ENCODE data around the gene CDH3. TPM values are rescaled to one million over a fixed set of nuclear protein-coding genes. Genes with fewer than 3 reads are reported as not detected.
A peak's percentile ranks its signal among the peaks of the same experiment; 100 is the strongest.

Gene CDH3
- total RNA-seq, 2 donors from 2014 or later, result 0.66 to 4.7 TPM

- peak overlapping the region in 2 of 4 donors; percentile 96 to 98 for H3K27ac ChIP-seq
- ATAC-seq (no peak), DNase-seq (peak in 1 of 4 donors; percentile 16)
- H3K4me3 ChIP-seq, result no peak overlapping the region
- H3K4me1 ChIP-seq, result peaks cover 57% of the 10 kb centered on the region
- H3K36me3 ChIP-seq (replicated peaks in 1 of 2; ENCODE audit: insufficient read depth in 1 of 2, low read depth in 2 of 2), result no peaks in the 10 kb centered on the region
- H3K9me3 ChIP-seq, result no peaks in the 10 kb centered on the region
- intact Hi-C loops (cut with DNase I), result loop anchor here (10.0 kb wide), 1 partner anchor 58 kb away; no protein-coding TSS in a partner anchor
- no peaks in the 10 kb centered on the region for H3K27me3 ChIP-seq
- 72 to 79% methylated on average over 12 of the region's 12 CpGs for WGBS, 2 donors
- TF ChIP-seq POLR2A (IDR thresholded peaks at IDR 0.05) (no peak), CTCF (IDR thresholded peaks at IDR 0.05) (no peak)
Observed at GRCh38 chr16:68736561-68736960, 91.5 kb downstream of the CDH3 start.

- peak within 1 kb of the TSS; percentile 96 to 98 (median 96) for H3K27ac ChIP-seq
- 1 to 2% methylated on average over 7 to 54 of the region's 63 CpGs for WGBS, 2 donors
- no peaks in the 10 kb centered on the region for H3K27me3 ChIP-seq
- ATAC-seq (peak; percentile 89), DNase-seq (peak; percentile 97 to 98 (median 98))
- intact Hi-C loops (cut with DNase I), result loop anchor here (10.0 kb wide), 1 partner anchor 58 kb away; no protein-coding TSS in a partner anchor
- peak in 1 of 7 experiments; percentile 4 for TF ChIP-seq CTCF (IDR thresholded peaks at IDR 0.05)
- peak; percentile 99 for TF ChIP-seq POLR2A (IDR thresholded peaks at IDR 0.05)
- H3K9me3 ChIP-seq, result no peaks in the 10 kb centered on the region
- peak within 1 kb of the TSS; percentile 74 to 94 for H3K4me3 ChIP-seq
- peaks cover 57% of the 10 kb centered on the region for H3K4me1 ChIP-seq
- H3K36me3 ChIP-seq (replicated peaks in 1 of 2; ENCODE audit: insufficient read depth in 1 of 2, low read depth in 2 of 2), result no peaks in the 10 kb centered on the region
Observed at GRCh38 chr16:68737046-68737729, 92.1 kb downstream of the CDH3 start, which contains the start of gene CDH1. TSS of gene CDH1 (plus strand) at chr16:68737292. CDS start at chr16:68737416, 124 bp downstream.

GRCh38 chr16:68737730-68738629 is 92.9 kb downstream of the CDH3 start:
- 0 to 3% methylated on average over 30 to 56 of the region's 58 CpGs for WGBS, 2 donors
- peak overlapping the region; percentile 74 to 94 for H3K4me3 ChIP-seq
- intact Hi-C loops (cut with DNase I), result loop anchor here (10.0 kb wide), 1 partner anchor 57 kb away; no protein-coding TSS in a partner anchor
- peak overlapping the region; percentile 96 to 98 (median 96) for H3K27ac ChIP-seq
- DNase-seq, result peak; percentile 85 to 92 (median 89)
- no peaks in the 10 kb centered on the region for H3K9me3 ChIP-seq
- ATAC-seq, result peak; percentile 62
- H3K36me3 ChIP-seq (replicated peaks in 1 of 2; ENCODE audit: insufficient read depth in 1 of 2, low read depth in 2 of 2), result no peaks in the 10 kb centered on the region
- H3K4me1 ChIP-seq, result peaks cover 57% of the 10 kb centered on the region
- TF ChIP-seq CTCF (IDR thresholded peaks at IDR 0.05) (peak in 4 of 7 experiments; percentile 53 to 58 (median 54)), POLR2A (IDR thresholded peaks at IDR 0.05) (peak; percentile 56 to 79 (median 78))
- H3K27me3 ChIP-seq, result no peaks in the 10 kb centered on the region

GRCh38 chr16:68739964-68740627 is 95.0 kb downstream of the CDH3 start:
- peak in 3 of 4 donors; percentile 34 to 58 (median 47) for DNase-seq
- H3K27me3 ChIP-seq, result no peaks in the 10 kb centered on the region
- H3K4me3 ChIP-seq, result no peak overlapping the region
- H3K36me3 ChIP-seq (replicated peaks in 1 of 2; ENCODE audit: insufficient read depth in 1 of 2, low read depth in 2 of 2), result no peaks in the 10 kb centered on the region
- intact Hi-C loops (cut with DNase I), result loop anchor here (10.0 kb wide), 1 partner anchor 55 kb away; no protein-coding TSS in a partner anchor
- H3K9me3 ChIP-seq, result no peaks in the 10 kb centered on the region
- peaks cover 65% of the 10 kb centered on the region for H3K4me1 ChIP-seq
- TF ChIP-seq CTCF (IDR thresholded peaks at IDR 0.05) (no peak), POLR2A (IDR thresholded peaks at IDR 0.05) (peak in 2 of 3 donors; percentile 18 to 27)
- 9 to 10% methylated on average over 7 of the region's 7 CpGs for WGBS, 2 donors
- peak overlapping the region; percentile 89 to 98 (median 96) for H3K27ac ChIP-seq
- no peak for ATAC-seq

Data from body of pancreas (tissue), 4 donors.